GM12892 (cell line): ENCODE measurements around the gene COL18A1.

Experiments used
- DNase-seq: peaks from one replicate; pipeline ENCODE4 v3.0.0; 2011; ENCODE audit not compliant: insufficient read length
- FAIRE-seq: peaks from 2 replicates; lab custom pipeline; 2011; peaks lifted over from hg19 to GRCh38; lab: Jason Lieb, UNC
- POLR2A ChIP-seq: IDR thresholded peaks from 2 replicates; pipeline ENCODE4 v1.6.1; 2011; ENCODE audit warnings: low read depth, low read length, control low read depth
- POLR2AphosphoS5 ChIP-seq: IDR thresholded peaks from 2 replicates; pipeline ENCODE4 v1.6.1; 2011; ENCODE audit warnings: low read depth, low read length, control low read depth
- TAF1 ChIP-seq: IDR thresholded peaks from 2 replicates; pipeline ENCODE4 v1.6.1; 2011; ENCODE audit warnings: low read depth, mild to moderate bottlenecking, control low read depth, low read length, borderline replicate concordance

The COL18A1 gene

GRCh38 chr21:45539796-45540600 is 135.0 kb downstream of the COL18A1 start:
- DNase-seq: no peak
- FAIRE-seq: no peak
- no peak for TF ChIP-seq POLR2AphosphoS5
- TF ChIP-seq POLR2A: no peak
- TF ChIP-seq TAF1: no peak

DNA sequence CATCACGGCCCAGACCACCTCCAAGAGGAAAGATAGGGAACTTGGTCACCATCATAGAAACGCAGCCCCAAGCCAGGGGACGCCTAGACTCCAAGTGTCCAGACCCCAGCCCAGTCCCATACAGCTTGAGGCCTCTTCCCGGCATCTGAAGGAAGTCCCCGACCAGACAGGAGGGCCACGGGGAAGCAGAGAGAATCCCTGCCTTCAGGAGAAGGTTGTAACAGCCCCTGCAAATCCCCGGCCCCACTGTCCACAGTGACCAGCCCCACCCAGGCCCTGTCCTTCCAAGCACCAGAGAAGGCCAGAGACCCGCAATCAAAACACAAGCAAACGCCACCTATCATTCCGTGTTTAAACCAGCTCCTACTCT is 135.6 kb downstream of the COL18A1 start:
- no peak for DNase-seq
- FAIRE-seq: no peak
- no peak for TF ChIP-seq POLR2AphosphoS5
- no peak for TF ChIP-seq TAF1
- TF ChIP-seq POLR2A: no peak

DNA sequence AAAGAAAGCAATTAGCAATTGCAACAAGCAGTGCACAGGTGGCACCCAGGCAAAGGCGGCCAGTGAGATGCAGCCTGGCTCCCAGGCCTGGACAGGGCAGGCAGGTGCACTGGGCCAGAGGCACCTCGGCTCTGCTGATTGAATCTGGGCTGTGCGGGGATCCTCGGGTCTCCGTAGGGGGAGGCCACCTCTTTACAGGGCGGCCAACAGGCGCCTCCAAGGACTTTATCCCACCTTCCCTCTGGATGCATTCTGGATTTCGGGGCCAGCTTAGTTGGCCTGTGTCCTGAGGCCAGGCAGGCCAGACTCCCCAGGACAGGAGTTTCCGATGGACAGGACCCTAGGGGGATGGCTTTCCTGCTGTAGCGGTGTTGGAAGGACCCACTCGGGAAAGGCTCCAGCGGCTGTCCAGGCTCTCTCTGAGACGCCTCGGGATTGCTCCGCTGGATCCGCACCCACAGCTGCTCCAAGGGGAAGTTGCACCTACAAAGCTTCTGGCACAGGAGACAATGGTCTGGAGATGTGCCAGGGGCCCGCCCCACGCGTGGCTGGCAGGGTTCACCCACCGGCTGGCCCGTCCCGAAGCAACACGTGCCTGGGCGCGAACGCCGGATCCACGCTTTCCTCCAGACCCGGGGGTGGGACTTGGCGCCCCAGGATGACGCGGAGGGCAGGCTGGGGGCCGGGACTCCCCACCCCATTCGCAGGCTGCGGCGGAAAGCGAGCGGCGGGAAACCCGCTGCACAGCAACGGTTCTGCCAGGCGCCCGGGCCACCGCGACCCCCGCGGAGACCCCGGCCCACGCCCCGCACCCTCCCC is 136.5 kb downstream of the COL18A1 start:
- DNase-seq (peak; percentile 99), FAIRE-seq (no peak)
- peak; percentile 43; the same call in 1 of the 2 replicates for TF ChIP-seq POLR2A
- TF ChIP-seq POLR2AphosphoS5: no peak; the same call in 1 of the 2 replicates
- no peak for TF ChIP-seq TAF1

- DNase-seq (peak; percentile 98), FAIRE-seq (peak; percentile 92)
- TF ChIP-seq POLR2AphosphoS5: no peak
Observed at GRCh38 chr21:45542242-45542666, 137.3 kb downstream of the COL18A1 start, which contains the start of gene SLC19A1. TSS of gene SLC19A1 (minus strand) at chr21:45542440. CDS start at chr21:45537959, 4,481 bp downstream.

DNA sequence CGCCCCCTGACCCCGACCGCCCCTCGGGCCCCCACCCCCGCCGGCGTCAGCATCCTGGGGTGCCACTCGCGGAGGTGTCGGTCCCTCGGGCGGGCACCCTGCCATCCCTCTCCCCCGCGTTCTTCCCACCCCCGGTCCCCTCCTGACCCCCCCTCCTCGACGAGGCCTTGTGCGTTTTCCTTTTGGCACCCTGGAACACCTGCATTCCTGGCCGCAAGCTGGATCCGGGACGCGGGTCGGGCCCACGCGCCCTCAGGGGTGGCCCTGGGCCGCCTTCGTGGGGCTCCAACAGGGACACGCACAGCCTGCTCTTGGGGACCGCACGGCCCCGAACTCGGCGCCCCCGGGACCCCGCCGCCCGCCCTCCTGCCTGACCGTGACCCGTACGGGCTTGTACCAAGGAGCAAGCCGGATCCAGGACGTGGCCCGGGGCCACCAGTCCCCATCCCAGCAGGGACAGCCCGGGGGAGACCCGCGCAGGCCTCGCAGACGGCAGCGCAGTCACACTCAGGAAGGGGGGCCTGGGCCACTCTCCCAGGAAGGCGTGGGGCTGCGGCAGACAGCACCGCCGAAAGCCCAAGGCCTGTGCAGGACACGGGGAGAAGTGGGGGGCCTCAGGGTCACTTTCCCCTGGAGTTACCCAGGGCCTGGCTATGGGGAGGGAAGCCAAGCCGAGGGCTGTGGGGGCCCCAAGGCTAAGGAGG is 137.9 kb downstream of the COL18A1 start:
- peak; percentile 36 for DNase-seq
- FAIRE-seq: no peak
- TF ChIP-seq POLR2A (no peak), TAF1 (no peak), POLR2AphosphoS5 (no peak)

DNA sequence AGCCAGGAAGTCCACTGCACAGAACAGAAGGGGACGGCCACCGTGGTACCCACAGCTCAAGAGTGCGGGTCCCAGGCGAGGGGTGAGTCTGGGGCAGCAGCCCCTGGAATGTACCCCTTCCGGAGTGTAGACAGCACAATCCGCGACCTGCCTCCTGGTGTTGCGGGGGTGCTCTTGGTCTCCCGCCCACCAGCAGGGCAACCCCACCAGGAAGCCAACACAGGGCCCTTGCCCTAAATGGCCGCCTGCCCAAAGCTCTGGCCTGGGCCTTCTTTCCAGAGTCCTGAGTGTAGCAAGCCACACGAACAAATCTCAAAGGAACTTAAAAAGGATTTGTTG is 138.4 kb downstream of the COL18A1 start:
- FAIRE-seq (no peak), DNase-seq (peak; percentile 26)
- TF ChIP-seq TAF1 (no peak), POLR2AphosphoS5 (no peak), POLR2A (no peak)

- no peak for TF ChIP-seq POLR2AphosphoS5
- no peak for TF ChIP-seq POLR2A
- TF ChIP-seq TAF1: no peak
- DNase-seq: peak; percentile 37
- peak; percentile 38 for FAIRE-seq
Observed at GRCh38 chr21:45543710-45544448, 138.9 kb downstream of the COL18A1 start.

DNA sequence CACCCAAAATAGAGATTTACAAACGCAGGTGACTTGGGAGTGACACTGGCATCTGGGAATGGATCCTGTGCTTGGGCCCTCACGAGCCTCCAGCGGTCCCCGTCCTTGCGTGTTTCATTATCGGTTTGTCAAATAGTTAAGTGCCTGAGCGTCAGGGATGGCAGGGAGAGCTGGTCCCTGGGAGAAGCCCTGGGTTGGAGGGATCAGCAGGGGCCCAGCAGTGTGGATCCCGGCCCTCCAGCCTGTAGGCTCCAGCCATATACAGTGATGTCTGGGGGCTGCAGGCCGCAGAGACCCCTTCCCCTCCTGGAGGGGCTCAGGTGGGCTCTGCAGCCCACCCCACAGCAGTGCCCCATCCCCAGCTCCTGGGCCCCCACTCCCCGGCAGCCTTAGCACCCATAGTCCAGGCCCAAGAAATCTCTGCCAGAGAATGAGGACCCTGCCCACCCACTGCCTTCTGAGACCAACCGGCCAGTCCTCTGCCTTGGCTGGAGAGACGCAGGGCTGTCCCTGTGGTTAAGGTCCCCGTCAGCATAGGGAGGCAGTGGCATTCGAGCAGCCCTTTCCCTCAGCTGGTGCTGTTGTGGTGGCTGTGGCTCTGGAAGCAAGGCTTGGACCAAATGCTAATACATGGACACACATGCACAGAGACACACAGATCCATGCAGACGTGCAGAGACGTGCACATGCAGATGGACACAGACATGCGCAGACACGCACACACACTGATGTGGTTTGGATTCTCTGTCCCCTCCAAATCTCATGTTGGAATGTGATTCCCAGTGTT is 139.7 kb downstream of the COL18A1 start:
- DNase-seq: no peak
- FAIRE-seq: no peak
- TF ChIP-seq POLR2A (no peak), POLR2AphosphoS5 (no peak), TAF1 (no peak)

DNA sequence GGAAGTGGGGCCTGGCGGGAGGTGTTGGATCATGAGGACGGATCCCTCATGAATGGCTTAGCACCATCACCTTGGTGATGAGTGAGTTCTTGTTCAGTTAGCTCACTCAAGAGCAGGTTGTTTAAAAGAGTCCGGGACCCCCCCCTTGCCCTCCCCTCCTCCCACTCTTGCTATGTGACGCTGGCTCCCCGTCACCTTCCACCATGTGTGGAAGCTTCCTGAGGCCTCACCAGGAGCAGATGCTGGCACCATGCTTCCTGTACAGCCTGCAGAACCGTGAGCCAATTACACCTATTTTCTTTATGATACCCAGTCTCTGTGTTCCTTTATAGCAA is 140.2 kb downstream of the COL18A1 start:
- no peak for TF ChIP-seq TAF1
- no peak for TF ChIP-seq POLR2AphosphoS5
- no peak for TF ChIP-seq POLR2A
- no peak for DNase-seq
- no peak for FAIRE-seq
